Esophagus (tissue), 2 donors: ENCODE data around the gene CARMIL3. TPM values are rescaled to one million over a fixed set of nuclear protein-coding genes. Genes with fewer than 3 reads are reported as not detected.

Experiments
- H3K27ac ChIP-seq, 2 donors: one replicate each; pipeline ENCODE4 v1.5.1; 2013; ENCODE audit warnings: low read depth in 2 of 2, mild to moderate bottlenecking in 2 of 2, inconsistent platforms in 1 of 2, low read length in 1 of 2, moderate library complexity in 1 of 2
- H3K27me3 ChIP-seq, 2 donors: one replicate each; pipeline ENCODE4 v1.6.1; 2013; ENCODE audit warnings: low read length in 2 of 2, control low read depth in 1 of 2, mild to moderate bottlenecking in 1 of 2; ENCODE audit not compliant: insufficient read depth in 2 of 2, control insufficient read depth in 1 of 2
- H3K36me3 ChIP-seq, 2 donors: one replicate each; pipeline ENCODE4 v1.6.1; 2013; ENCODE audit warnings: low read length in 1 of 2; ENCODE audit not compliant: control insufficient read depth in 2 of 2, insufficient read depth in 2 of 2
- H3K4me1 ChIP-seq, 2 donors: one replicate each; pipeline ENCODE4 v1.6.1; 2013; ENCODE audit warnings: low read length in 1 of 2; ENCODE audit not compliant: control insufficient read depth in 2 of 2, insufficient read depth in 2 of 2
- H3K4me3 ChIP-seq, 2 donors: one replicate each; pipeline ENCODE4 v1.5.1; 2013; ENCODE audit warnings: low read length in 2 of 2, mild to moderate bottlenecking in 2 of 2, low read depth in 1 of 2, moderate library complexity in 1 of 2
- H3K9me3 ChIP-seq, 2 donors: one replicate each; pipeline ENCODE4 v1.6.1; 2013; ENCODE audit warnings: mild to moderate bottlenecking in 2 of 2, low read depth in 1 of 2, low read length in 1 of 2, moderate library complexity in 1 of 2; ENCODE audit not compliant: control insufficient read depth in 2 of 2, insufficient read depth in 1 of 2
- WGBS, 2 donors: extraction: QIAGEN DNeasy Blood & Tissue Kit; methylation state at CpG; one replicate each; pipeline ENCODE4 v1.1.7; 2013; 5-methylcytosine and 5-hydroxymethylcytosine counted together
- polyA plus RNA-seq, 2 donors: library from polyadenylated mRNA; stranded (reverse); fragments of 200-250 nt; gene quantifications; one replicate each; pipeline ENCODE4 v1.2.3, GENCODE V29; 2013
- donor health status: healthy with polysubstance abuse.
- donor health status: Bipolar disorder and iron deficiency.

The CARMIL3 gene
- polyA plus RNA-seq, 2 donors = 0.55 to 2.3 TPM

GRCh38 chr14:24060984-24061913 is 9.4 kb downstream of the CARMIL3 start:
- Histone ChIP-seq H3K4me1 (no peaks in the 10 kb centered on the region), H3K36me3 (no peaks in the 10 kb centered on the region), H3K27me3 (no peaks in the 10 kb centered on the region), H3K4me3 (no peak overlapping the region), H3K9me3 (no peaks in the 10 kb centered on the region), H3K27ac (no peak overlapping the region)
- 84 to 95% methylated on average over 7 of the region's 7 CpGs for WGBS, 2 donors

DNA sequence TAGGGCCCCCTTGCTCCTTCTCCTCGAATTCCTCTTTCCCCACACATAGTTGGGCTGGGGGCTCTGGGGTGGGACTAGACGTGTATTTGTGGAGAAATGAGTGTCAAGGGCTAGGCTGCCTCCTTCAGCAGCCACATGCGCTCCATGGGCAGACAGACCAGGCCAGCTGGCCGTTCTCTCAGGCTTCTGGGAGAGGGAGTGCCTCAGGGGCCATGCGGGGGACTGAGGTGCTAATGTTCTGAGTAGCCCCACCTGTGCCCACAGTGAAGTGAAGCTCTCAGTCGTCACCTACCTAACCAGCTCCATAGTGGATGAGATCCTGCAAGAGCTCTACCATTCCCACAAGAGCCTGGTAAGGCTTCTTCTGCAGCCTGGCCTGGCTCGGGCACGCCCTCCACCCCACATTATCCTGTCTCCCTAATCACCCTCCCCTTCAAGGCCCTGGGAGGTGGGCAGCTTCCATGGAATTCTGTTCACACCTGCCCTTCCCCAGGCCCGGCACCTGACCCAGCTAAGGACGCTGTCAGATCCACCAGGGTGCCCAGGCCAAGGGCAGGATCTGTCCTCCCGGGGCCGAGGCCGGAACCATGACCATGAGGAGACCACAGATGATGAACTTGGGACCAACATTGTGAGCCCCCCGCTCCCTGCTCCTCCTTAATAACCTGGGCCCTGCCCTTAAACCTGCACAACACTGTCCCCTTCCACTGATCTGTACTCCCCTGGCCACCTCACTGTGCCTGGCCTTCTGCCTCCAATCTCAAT is 10.6 kb downstream of the CARMIL3 start:
- Histone ChIP-seq H3K27ac (no peak overlapping the region), H3K27me3 (no peaks in the 10 kb centered on the region), H3K36me3 (no peaks in the 10 kb centered on the region), H3K9me3 (no peaks in the 10 kb centered on the region), H3K4me1 (no peaks in the 10 kb centered on the region), H3K4me3 (no peak overlapping the region)
- WGBS, 2 donors = 88 to 90% methylated on average over 14 of the region's 14 CpGs

GRCh38 chr14:24063263-24063836 is 11.5 kb downstream of the CARMIL3 start:
- Histone ChIP-seq H3K27me3 (no peaks in the 10 kb centered on the region), H3K36me3 (no peaks in the 10 kb centered on the region), H3K4me1 (no peaks in the 10 kb centered on the region), H3K9me3 (no peaks in the 10 kb centered on the region), H3K4me3 (no peak overlapping the region), H3K27ac (no peak overlapping the region)
- 75 to 76% methylated on average over 4 of the region's 4 CpGs for WGBS, 2 donors

GRCh38 chr14:24064091-24064795 is 12.4 kb downstream of the CARMIL3 start:
- Histone ChIP-seq H3K27me3 (no peaks in the 10 kb centered on the region), H3K27ac (no peak overlapping the region), H3K36me3 (no peaks in the 10 kb centered on the region), H3K9me3 (no peaks in the 10 kb centered on the region), H3K4me3 (no peak overlapping the region), H3K4me1 (no peaks in the 10 kb centered on the region)
- WGBS, 2 donors = 78 to 83% methylated on average over 7 of the region's 7 CpGs

- H3K9me3 ChIP-seq = no peaks in the 10 kb centered on the region
- H3K4me1 ChIP-seq = no peaks in the 10 kb centered on the region
- no peaks in the 10 kb centered on the region for H3K36me3 ChIP-seq
- no peak overlapping the region for H3K27ac ChIP-seq
- WGBS, 2 donors = 88% methylated on average over 14 to 15 of the region's 15 CpGs
- H3K4me3 ChIP-seq = no peak overlapping the region
- no peaks in the 10 kb centered on the region for H3K27me3 ChIP-seq
Measured at GRCh38 chr14:24064856-24065255, 13.0 kb downstream of the CARMIL3 start.

GRCh38 chr14:24065408-24065807 is 13.6 kb downstream of the CARMIL3 start:
- H3K4me3 ChIP-seq = no peak overlapping the region
- no peaks in the 10 kb centered on the region for H3K36me3 ChIP-seq
- no peak overlapping the region for H3K27ac ChIP-seq
- no peaks in the 10 kb centered on the region for H3K4me1 ChIP-seq
- no peaks in the 10 kb centered on the region for H3K27me3 ChIP-seq
- WGBS, 2 donors = 75 to 76% methylated on average over 8 of the region's 8 CpGs
- no peaks in the 10 kb centered on the region for H3K9me3 ChIP-seq

DNA sequence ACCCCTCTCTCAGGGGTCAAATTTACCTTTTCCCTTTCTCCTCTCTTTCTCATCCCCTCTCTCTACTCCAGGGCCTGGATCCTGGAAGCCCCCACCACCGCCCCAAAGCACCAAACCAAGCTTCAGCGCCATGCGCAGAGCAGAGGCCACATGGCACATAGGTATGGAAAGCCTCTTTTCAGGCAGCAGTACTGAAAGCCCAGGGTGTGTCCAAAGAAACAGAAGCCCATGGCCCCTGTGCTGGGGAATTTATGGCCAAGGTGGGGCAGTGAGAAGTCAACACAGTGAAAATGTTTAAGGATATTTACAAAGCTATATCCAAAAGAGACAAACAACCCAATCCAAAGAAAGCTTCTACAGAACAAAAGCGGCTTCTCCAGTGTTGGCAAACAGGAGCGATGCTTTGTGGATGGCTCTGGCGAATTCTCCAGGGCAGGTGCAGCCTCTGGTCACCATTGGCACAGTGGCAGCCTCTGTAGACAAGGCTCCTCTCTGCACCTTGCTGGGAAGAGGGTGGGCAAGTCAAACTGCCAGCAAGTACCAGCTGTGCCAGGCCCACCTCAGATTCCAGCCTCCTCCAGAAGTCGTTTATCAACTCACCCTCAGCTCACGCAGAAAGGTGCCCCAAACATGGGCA is 14.8 kb downstream of the CARMIL3 start:
- H3K4me3 ChIP-seq = no peak overlapping the region
- no peaks in the 10 kb centered on the region for H3K36me3 ChIP-seq
- WGBS, 2 donors = 86 to 87% methylated on average over 8 of the region's 8 CpGs
- no peak overlapping the region for H3K27ac ChIP-seq
- no peaks in the 10 kb centered on the region for H3K27me3 ChIP-seq
- H3K4me1 ChIP-seq = no peaks in the 10 kb centered on the region
- no peaks in the 10 kb centered on the region for H3K9me3 ChIP-seq

GRCh38 chr14:24067133-24068082 is 15.6 kb downstream of the CARMIL3 start:
- no peaks in the 10 kb centered on the region for H3K9me3 ChIP-seq
- H3K27ac ChIP-seq = no peak overlapping the region
- no peaks in the 10 kb centered on the region for H3K27me3 ChIP-seq
- WGBS, 2 donors = 88 to 89% methylated on average over 12 of the region's 12 CpGs
- H3K36me3 ChIP-seq = no peaks in the 10 kb centered on the region
- H3K4me1 ChIP-seq = peaks cover 0 to under 1% of the 10 kb centered on the region in 2 donors
- H3K4me3 ChIP-seq = no peak overlapping the region
